K562 (cell line): ENCODE results near the gene ZGLP1. TPM values are rescaled to one million over a fixed set of nuclear protein-coding genes. Genes with fewer than 3 reads are reported as not detected.

Experiments
- KHSRP ChIP-seq: fragments of 450-650 bp; IDR thresholded peaks from 2 replicates; pipeline ENCODE4 v1.6.1; 2017
- NFE2 ChIP-seq: IDR thresholded peaks from 2 replicates; pipeline ENCODE4 v1.6.1; 2014; ENCODE audit warnings: antibody characterized with exemption, low read depth
- PTTG1 ChIP-seq: fragments of 450-650 bp; IDR thresholded peaks from 2 replicates; pipeline ENCODE4 v1.6.1; 2016; ENCODE audit warnings: low read depth, mild to moderate bottlenecking, missing genetic modification characterization, missing compliant biosample characterization
- ZNF121 ChIP-seq: sonication (generic); formaldehyde crosslinking; conservative IDR thresholded peaks from 2 replicates; pipeline ENCODE4 v1.8.0; 2022; ENCODE audit warnings: missing genetic modification reagents
- ZNF707 ChIP-seq: fragments of 250-450 bp; sonication (Bioruptor Pico); conservative IDR thresholded peaks from 2 replicates; pipeline ENCODE4 v1.8.0; 2022; ENCODE audit warnings: inconsistent platforms, mild to moderate bottlenecking, moderate library complexity
- polyA plus RNA-seq, 8 experiments: library from polyadenylated mRNA; depleted of rRNA in 4 of 8; stranded (reverse) in 5 of 8; unstranded in 3 of 8; fragments of >200 nt; fragmentation: Nextera tagmentation in 2 of 8; fragmentation: Illumina TruSeq in 1 of 8; extraction: Ambion mirVana in 2 of 8; extraction: Trizol in 1 of 8; gene quantifications; 2 replicates each; pipeline versions ENCODE4 v1.2.1 to v1.2.3, GENCODE V29; 2011 to 2014; ENCODE audit warnings: inconsistent platforms in 1 of 8, missing spikeins in 1 of 8
- total RNA-seq, 7 experiments: library from RNA; depleted of rRNA in 6 of 7; stranded (reverse); fragments of >200 nt in 6 of 7; fragmentation: Illumina TruSeq in 2 of 7; extraction: Trizol in 2 of 7; gene quantifications; 2 replicates each; pipeline versions ENCODE4 v1.2.1 to v1.2.3, GENCODE V29; 2011 to 2021; ENCODE audit warnings: low replicate concordance in 1 of 7
- TF ChIP-seq, protein P1 (sequence below): fragments of 200-600 bp; sonication (generic); IDR thresholded peaks from one replicate; pipeline ENCODE4 v1.6.1; 2012; ENCODE audit warnings: mild to moderate bottlenecking, low read depth, low read length, inconsistent platforms
- TF ChIP-seq, protein P2 (sequence below): fragments of 450-650 bp; IDR thresholded peaks from 2 replicates; pipeline ENCODE4 v1.6.1; 2017; ENCODE audit warnings: antibody characterized with exemption, mild to moderate bottlenecking
- TF ChIP-seq, protein P3 (sequence below): fragments of 250-450 bp; sonication (Bioruptor Pico); IDR thresholded peaks from 2 replicates; pipeline ENCODE4 v1.8.0; 2022; ENCODE audit warnings: moderate library complexity, mild to moderate bottlenecking, inconsistent platforms
- TF ChIP-seq, protein P4 (sequence below): fragments of 200-800 bp; sonication (Bioruptor generic); IDR thresholded peaks from 2 replicates; pipeline ENCODE4 v1.6.1; 2017; ENCODE audit warnings: missing genetic modification characterization, missing compliant biosample characterization

ZGLP1 gene
- total and polyA plus RNA-seq, 9 of the 15 experiments (the other 6 are each of a cell fraction or from before 2014, with no cell fraction given), result 0.24 to 4.5 (median 2.2) TPM

DNA sequence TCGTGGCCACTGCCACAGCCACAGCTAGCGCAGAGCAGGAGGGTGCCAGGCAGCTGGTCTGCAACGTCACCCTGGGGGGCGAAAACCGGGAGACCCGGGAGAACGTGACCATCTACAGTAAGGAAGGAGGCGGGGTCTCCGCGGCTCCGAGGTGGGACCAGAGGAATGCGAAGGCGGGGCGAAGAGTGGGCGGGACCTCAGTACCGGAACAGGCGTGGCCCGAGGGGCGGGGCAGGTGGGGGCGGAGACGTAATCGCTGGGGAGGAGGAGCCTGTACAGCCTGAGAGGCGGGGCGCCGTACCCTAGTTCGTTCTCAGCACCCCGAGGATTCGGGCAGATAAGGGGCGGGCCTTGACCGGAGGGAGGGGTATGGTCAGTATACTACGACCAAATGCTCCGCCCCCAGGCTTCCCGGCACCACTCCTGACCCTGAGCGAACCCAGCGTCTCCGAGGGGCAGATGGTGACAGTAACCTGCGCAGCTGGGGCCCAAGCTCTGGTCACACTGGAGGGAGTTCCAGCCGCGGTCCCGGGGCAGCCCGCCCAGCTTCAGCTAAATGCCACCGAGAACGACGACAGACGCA is 17.3 kb downstream of the ZGLP1 start (continued):
- no peak for TF ChIP-seq NFE2
- TF ChIP-seq, protein P1, sequence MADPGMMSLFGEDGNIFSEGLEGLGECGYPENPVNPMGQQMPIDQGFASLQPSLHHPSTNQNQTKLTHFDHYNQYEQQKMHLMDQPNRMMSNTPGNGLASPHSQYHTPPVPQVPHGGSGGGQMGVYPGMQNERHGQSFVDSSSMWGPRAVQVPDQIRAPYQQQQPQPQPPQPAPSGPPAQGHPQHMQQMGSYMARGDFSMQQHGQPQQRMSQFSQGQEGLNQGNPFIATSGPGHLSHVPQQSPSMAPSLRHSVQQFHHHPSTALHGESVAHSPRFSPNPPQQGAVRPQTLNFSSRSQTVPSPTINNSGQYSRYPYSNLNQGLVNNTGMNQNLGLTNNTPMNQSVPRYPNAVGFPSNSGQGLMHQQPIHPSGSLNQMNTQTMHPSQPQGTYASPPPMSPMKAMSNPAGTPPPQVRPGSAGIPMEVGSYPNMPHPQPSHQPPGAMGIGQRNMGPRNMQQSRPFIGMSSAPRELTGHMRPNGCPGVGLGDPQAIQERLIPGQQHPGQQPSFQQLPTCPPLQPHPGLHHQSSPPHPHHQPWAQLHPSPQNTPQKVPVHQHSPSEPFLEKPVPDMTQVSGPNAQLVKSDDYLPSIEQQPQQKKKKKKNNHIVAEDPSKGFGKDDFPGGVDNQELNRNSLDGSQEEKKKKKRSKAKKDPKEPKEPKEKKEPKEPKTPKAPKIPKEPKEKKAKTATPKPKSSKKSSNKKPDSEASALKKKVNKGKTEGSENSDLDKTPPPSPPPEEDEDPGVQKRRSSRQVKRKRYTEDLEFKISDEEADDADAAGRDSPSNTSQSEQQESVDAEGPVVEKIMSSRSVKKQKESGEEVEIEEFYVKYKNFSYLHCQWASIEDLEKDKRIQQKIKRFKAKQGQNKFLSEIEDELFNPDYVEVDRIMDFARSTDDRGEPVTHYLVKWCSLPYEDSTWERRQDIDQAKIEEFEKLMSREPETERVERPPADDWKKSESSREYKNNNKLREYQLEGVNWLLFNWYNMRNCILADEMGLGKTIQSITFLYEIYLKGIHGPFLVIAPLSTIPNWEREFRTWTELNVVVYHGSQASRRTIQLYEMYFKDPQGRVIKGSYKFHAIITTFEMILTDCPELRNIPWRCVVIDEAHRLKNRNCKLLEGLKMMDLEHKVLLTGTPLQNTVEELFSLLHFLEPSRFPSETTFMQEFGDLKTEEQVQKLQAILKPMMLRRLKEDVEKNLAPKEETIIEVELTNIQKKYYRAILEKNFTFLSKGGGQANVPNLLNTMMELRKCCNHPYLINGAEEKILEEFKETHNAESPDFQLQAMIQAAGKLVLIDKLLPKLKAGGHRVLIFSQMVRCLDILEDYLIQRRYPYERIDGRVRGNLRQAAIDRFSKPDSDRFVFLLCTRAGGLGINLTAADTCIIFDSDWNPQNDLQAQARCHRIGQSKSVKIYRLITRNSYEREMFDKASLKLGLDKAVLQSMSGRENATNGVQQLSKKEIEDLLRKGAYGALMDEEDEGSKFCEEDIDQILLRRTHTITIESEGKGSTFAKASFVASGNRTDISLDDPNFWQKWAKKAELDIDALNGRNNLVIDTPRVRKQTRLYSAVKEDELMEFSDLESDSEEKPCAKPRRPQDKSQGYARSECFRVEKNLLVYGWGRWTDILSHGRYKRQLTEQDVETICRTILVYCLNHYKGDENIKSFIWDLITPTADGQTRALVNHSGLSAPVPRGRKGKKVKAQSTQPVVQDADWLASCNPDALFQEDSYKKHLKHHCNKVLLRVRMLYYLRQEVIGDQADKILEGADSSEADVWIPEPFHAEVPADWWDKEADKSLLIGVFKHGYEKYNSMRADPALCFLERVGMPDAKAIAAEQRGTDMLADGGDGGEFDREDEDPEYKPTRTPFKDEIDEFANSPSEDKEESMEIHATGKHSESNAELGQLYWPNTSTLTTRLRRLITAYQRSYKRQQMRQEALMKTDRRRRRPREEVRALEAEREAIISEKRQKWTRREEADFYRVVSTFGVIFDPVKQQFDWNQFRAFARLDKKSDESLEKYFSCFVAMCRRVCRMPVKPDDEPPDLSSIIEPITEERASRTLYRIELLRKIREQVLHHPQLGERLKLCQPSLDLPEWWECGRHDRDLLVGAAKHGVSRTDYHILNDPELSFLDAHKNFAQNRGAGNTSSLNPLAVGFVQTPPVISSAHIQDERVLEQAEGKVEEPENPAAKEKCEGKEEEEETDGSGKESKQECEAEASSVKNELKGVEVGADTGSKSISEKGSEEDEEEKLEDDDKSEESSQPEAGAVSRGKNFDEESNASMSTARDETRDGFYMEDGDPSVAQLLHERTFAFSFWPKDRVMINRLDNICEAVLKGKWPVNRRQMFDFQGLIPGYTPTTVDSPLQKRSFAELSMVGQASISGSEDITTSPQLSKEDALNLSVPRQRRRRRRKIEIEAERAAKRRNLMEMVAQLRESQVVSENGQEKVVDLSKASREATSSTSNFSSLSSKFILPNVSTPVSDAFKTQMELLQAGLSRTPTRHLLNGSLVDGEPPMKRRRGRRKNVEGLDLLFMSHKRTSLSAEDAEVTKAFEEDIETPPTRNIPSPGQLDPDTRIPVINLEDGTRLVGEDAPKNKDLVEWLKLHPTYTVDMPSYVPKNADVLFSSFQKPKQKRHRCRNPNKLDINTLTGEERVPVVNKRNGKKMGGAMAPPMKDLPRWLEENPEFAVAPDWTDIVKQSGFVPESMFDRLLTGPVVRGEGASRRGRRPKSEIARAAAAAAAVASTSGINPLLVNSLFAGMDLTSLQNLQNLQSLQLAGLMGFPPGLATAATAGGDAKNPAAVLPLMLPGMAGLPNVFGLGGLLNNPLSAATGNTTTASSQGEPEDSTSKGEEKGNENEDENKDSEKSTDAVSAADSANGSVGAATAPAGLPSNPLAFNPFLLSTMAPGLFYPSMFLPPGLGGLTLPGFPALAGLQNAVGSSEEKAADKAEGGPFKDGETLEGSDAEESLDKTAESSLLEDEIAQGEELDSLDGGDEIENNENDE, result no peak
- TF ChIP-seq ZNF707 (CRISPR knock-in tag), result no peak
- TF ChIP-seq PTTG1, result no peak
- TF ChIP-seq, protein P2, sequence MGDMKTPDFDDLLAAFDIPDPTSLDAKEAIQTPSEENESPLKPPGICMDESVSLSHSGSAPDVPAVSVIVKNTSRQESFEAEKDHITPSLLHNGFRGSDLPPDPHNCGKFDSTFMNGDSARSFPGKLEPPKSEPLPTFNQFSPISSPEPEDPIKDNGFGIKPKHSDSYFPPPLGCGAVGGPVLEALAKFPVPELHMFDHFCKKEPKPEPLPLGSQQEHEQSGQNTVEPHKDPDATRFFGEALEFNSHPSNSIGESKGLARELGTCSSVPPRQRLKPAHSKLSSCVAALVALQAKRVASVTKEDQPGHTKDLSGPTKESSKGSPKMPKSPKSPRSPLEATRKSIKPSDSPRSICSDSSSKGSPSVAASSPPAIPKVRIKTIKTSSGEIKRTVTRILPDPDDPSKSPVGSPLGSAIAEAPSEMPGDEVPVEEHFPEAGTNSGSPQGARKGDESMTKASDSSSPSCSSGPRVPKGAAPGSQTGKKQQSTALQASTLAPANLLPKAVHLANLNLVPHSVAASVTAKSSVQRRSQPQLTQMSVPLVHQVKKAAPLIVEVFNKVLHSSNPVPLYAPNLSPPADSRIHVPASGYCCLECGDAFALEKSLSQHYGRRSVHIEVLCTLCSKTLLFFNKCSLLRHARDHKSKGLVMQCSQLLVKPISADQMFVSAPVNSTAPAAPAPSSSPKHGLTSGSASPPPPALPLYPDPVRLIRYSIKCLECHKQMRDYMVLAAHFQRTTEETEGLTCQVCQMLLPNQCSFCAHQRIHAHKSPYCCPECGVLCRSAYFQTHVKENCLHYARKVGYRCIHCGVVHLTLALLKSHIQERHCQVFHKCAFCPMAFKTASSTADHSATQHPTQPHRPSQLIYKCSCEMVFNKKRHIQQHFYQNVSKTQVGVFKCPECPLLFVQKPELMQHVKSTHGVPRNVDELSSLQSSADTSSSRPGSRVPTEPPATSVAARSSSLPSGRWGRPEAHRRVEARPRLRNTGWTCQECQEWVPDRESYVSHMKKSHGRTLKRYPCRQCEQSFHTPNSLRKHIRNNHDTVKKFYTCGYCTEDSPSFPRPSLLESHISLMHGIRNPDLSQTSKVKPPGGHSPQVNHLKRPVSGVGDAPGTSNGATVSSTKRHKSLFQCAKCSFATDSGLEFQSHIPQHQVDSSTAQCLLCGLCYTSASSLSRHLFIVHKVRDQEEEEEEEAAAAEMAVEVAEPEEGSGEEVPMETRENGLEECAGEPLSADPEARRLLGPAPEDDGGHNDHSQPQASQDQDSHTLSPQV, result no peak; the same call in 1 of the 2 replicates
- TF ChIP-seq, protein P3, sequence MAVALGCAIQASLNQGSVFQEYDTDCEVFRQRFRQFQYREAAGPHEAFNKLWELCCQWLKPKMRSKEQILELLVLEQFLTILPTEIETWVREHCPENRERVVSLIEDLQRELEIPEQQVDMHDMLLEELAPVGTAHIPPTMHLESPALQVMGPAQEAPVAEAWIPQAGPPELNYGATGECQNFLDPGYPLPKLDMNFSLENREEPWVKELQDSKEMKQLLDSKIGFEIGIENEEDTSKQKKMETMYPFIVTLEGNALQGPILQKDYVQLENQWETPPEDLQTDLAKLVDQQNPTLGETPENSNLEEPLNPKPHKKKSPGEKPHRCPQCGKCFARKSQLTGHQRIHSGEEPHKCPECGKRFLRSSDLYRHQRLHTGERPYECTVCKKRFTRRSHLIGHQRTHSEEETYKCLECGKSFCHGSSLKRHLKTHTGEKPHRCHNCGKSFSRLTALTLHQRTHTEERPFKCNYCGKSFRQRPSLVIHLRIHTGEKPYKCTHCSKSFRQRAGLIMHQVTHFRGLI (CRISPR knock-in tag), result no peak
- TF ChIP-seq ZNF121 (CRISPR knock-in tag), result no peak
- TF ChIP-seq KHSRP, result no peak
- TF ChIP-seq, protein P4, sequence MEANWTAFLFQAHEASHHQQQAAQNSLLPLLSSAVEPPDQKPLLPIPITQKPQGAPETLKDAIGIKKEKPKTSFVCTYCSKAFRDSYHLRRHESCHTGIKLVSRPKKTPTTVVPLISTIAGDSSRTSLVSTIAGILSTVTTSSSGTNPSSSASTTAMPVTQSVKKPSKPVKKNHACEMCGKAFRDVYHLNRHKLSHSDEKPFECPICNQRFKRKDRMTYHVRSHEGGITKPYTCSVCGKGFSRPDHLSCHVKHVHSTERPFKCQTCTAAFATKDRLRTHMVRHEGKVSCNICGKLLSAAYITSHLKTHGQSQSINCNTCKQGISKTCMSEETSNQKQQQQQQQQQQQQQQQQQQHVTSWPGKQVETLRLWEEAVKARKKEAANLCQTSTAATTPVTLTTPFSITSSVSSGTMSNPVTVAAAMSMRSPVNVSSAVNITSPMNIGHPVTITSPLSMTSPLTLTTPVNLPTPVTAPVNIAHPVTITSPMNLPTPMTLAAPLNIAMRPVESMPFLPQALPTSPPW, result peak; percentile 81
